OCI-LY7 (cell line): Measurements from ENCODE around the gene UBE4B. TPM values are rescaled to one million over a fixed set of nuclear protein-coding genes. Genes with fewer than 3 reads are reported as not detected.

Experiments
- BruUV-seq: library from RNA; stranded (reverse); fragments of 400-500 nt; replicated peaks from 2 replicates; lab custom pipeline; 2021; lab: Mats Ljungman, UMichigan
- CTCF ChIA-PET: fragments of 300-600 bp; sonication (Branson Sonifier 250); formaldehyde crosslinking; loops from one replicate; lab custom pipeline; 2022; ENCODE audit warnings: antibody characterized with exemption; ENCODE audit not compliant: unreplicated experiment; lab: Charles Lee
- POLR2A ChIA-PET: fragments of 300-600 bp; sonication (Branson Sonifier 250); formaldehyde crosslinking; loops from one replicate; lab custom pipeline; 2022; ENCODE audit warnings: antibody characterized with exemption; lab: Charles Lee
- DNase-seq: peaks from one replicate; pipeline ENCODE4 v3.0.0-alpha.2; 2015; ENCODE audit warnings: low spot score
- H2AFZ ChIP-seq: fragments of 200-600 bp; sonication (generic), shearing (Covaris generic); 2 replicates; pipeline ENCODE4 v1.6.1; 2014; ENCODE audit warnings: mild to moderate bottlenecking, antibody characterized with exemption, low read length, moderate library complexity
- H3K27ac ChIP-seq: fragments of 200-600 bp; sonication (generic); 2 replicates; pipeline ENCODE4 v1.5.1; 2014; ENCODE audit warnings: mixed run types, low read depth, mild to moderate bottlenecking, moderate library complexity, low read length, inconsistent platforms; ENCODE audit not compliant: poor library complexity, severe bottlenecking
- H3K36me3 ChIP-seq: fragments of 200-600 bp; sonication (generic); 2 replicates; pipeline ENCODE4 v1.6.1; 2014; ENCODE audit warnings: mild to moderate bottlenecking, antibody characterized with exemption, low read length, moderate library complexity, mixed read lengths; ENCODE audit not compliant: insufficient read depth
- H3K4me1 ChIP-seq: fragments of 200-600 bp; sonication (generic); 2 replicates; pipeline ENCODE4 v1.5.1; 2014; ENCODE audit warnings: mild to moderate bottlenecking, low read length; ENCODE audit not compliant: insufficient read depth, poor library complexity, severe bottlenecking
- H3K4me2 ChIP-seq: fragments of 200-600 bp; sonication (generic); 2 replicates; pipeline ENCODE4 v1.6.1; 2014; ENCODE audit warnings: mild to moderate bottlenecking, low read length
- H3K4me3 ChIP-seq: fragments of 200-600 bp; sonication (generic); 2 replicates; pipeline ENCODE4 v1.5.1; 2014; ENCODE audit warnings: mild to moderate bottlenecking, low read depth, low read length; ENCODE audit not compliant: poor library complexity, severe bottlenecking
- H3K79me2 ChIP-seq: fragments of 200-600 bp; sonication (generic); 2 replicates; pipeline ENCODE4 v1.6.1; 2016; ENCODE audit warnings: low read depth, mild to moderate bottlenecking, low read length, moderate library complexity, mixed read lengths; ENCODE audit not compliant: insufficient read depth
- H3K9me2 ChIP-seq: fragments of 200-600 bp; sonication (generic); 2 replicates; pipeline ENCODE4 v1.6.1; 2016; ENCODE audit warnings: mild to moderate bottlenecking, low read length, mixed read lengths; ENCODE audit not compliant: insufficient read depth
- H3K9me3 ChIP-seq: fragments of 200-600 bp; sonication (generic); 2 replicates; pipeline ENCODE4 v1.6.1; 2014; ENCODE audit warnings: mild to moderate bottlenecking, mixed run types, low read length, mixed read lengths
- H4K20me1 ChIP-seq: fragments of 200-600 bp; sonication (generic); 2 replicates; pipeline ENCODE4 v1.6.1; 2014; ENCODE audit warnings: mild to moderate bottlenecking, antibody characterized with exemption, low read length, moderate library complexity, mixed read lengths; ENCODE audit not compliant: insufficient read depth
- EZH2phosphoT487 ChIP-seq: fragments of 200-600 bp; sonication (generic); IDR thresholded peaks from 2 replicates; pipeline ENCODE4 v1.6.1; 2018; ENCODE audit warnings: low read depth, borderline replicate concordance, mild to moderate bottlenecking, mixed run types, antibody characterized with exemption, low read length, moderate library complexity, mixed read lengths
- intact Hi-C: fragments of 100-400 bp; cut with micrococcal nuclease; formaldehyde crosslinking; loops from one replicate; pipeline ENCODE4 v1.10.0; 2022; ENCODE audit not compliant: unreplicated experiment
- total RNA-seq, 2 experiments: library from RNA; depleted of rRNA in 1 of 2; stranded (reverse); fragments of >200 nt in 1 of 2; shearing (Covaris generic) in 1 of 2; gene quantifications; 2 replicates each; pipeline ENCODE4 v1.2.3, GENCODE V29; 2014 to 2022
- TF ChIP-seq, protein P1 (sequence below): fragments of 200-600 bp; sonication (generic); conservative IDR thresholded peaks from 2 replicates; pipeline ENCODE4 v1.5.1; 2014; ENCODE audit warnings: mild to moderate bottlenecking, antibody characterized with exemption, low read length, moderate library complexity, mixed read lengths

Gene UBE4B
- total RNA-seq, 2 experiments from 2014 or later = 21.5 to 40.7 TPM

DNA sequence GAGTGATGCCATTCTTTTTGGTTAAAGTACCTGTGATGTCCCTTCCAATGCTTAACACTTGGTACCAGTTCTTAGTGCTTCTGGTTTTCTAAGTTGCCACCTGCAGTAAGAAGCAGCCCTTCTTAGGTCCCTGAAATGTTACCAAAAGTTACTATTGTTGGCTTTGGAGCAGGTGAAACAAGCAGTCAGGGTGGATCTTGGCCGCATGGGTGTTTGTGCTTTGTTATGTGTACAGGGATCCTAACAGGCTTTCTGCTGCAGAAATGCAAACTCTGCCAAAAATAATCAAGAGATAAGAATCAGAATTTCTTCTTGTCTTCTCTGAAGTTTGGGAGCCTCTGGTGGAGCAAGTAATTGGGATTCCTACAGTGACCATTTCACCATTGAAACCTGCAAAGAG lies 84.4 kb downstream of the UBE4B start:
- no peaks in the 10 kb centered on the region for H4K20me1 ChIP-seq
- peaks cover 30% of the 10 kb centered on the region; the same call in 1 of the 2 replicates for H3K36me3 ChIP-seq
- H2AFZ ChIP-seq = no peak overlapping the region
- H3K4me1 ChIP-seq = no peaks in the 10 kb centered on the region
- no peak for DNase-seq
- no peak overlapping the region for H3K27ac ChIP-seq
- no peak for TF ChIP-seq EZH2phosphoT487
- TF ChIP-seq, protein P1, sequence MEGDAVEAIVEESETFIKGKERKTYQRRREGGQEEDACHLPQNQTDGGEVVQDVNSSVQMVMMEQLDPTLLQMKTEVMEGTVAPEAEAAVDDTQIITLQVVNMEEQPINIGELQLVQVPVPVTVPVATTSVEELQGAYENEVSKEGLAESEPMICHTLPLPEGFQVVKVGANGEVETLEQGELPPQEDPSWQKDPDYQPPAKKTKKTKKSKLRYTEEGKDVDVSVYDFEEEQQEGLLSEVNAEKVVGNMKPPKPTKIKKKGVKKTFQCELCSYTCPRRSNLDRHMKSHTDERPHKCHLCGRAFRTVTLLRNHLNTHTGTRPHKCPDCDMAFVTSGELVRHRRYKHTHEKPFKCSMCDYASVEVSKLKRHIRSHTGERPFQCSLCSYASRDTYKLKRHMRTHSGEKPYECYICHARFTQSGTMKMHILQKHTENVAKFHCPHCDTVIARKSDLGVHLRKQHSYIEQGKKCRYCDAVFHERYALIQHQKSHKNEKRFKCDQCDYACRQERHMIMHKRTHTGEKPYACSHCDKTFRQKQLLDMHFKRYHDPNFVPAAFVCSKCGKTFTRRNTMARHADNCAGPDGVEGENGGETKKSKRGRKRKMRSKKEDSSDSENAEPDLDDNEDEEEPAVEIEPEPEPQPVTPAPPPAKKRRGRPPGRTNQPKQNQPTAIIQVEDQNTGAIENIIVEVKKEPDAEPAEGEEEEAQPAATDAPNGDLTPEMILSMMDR = no peak
- CTCF ChIA-PET = no interaction called here
- POLR2A ChIA-PET = no interaction called here
- no peaks in the 10 kb centered on the region for H3K9me2 ChIP-seq
- no peak overlapping the region for H3K4me2 ChIP-seq
- H3K4me3 ChIP-seq = no peak overlapping the region
- H3K79me2 ChIP-seq = no peaks in the 10 kb centered on the region
- no TSS peak for BruUV-seq
- H3K9me3 ChIP-seq = no peaks in the 10 kb centered on the region
- intact Hi-C loops = no loop called here

DNA sequence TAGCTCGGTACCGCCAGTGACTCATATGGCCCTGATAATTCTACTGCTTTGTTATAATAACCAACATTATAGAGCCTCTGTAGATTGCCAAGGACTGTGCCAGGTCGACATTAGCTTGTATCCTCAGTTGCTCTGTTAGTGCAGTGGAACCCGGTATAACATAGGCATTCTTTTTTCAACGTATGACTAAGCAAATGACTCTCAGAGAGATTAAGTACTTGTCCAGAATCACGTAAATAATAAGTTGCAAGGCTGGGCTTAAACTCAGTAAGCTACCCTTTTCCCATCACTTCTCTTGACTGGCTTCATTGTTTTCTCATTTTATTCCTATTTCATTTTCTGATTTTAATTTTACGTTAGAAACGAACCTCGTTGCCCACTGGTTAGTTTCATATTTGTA lies 85.1 kb downstream of the UBE4B start:
- Histone ChIP-seq H3K4me1 (no peaks in the 10 kb centered on the region), H3K4me3 (no peak overlapping the region), H3K79me2 (no peaks in the 10 kb centered on the region), H2AFZ (no peak overlapping the region), H3K9me2 (no peaks in the 10 kb centered on the region), H3K9me3 (no peaks in the 10 kb centered on the region), H3K4me2 (no peak overlapping the region), H3K36me3 (peaks cover 33% of the 10 kb centered on the region; the same call in 1 of the 2 replicates), H3K27ac (no peak overlapping the region), H4K20me1 (no peaks in the 10 kb centered on the region)
- no peak for DNase-seq
- intact Hi-C loops = no loop called here
- no TSS peak for BruUV-seq
- TF ChIP-seq EZH2phosphoT487 = no peak
- TF ChIP-seq, protein P1 = no peak
- ChIA-PET CTCF (no interaction called here), POLR2A (no interaction called here)

DNA sequence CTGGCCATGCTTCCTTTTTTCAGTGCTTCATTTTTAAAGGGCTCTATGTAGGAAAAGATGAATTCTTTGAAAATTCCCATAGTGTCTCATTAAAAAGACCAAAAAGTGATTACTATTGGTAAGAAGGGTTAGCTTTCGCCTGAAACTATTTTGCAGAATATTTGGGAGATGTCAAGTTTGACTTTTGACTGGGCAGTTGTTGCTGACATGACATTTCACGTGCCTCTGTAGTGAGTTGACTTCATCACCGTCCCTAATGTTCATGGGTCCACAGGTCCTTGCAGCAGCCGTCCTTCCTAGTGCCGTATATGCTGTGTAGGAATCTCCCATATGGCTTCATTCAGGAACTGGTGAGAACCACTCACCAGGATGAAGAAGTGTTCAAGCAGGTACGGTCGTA lies 88.9 kb downstream of the UBE4B start:
- TF ChIP-seq, protein P1 = no peak
- no peak for TF ChIP-seq EZH2phosphoT487
- Histone ChIP-seq H2AFZ (no peak overlapping the region), H3K9me3 (no peaks in the 10 kb centered on the region), H3K4me1 (no peaks in the 10 kb centered on the region), H4K20me1 (no peaks in the 10 kb centered on the region), H3K4me3 (no peak overlapping the region), H3K36me3 (peaks cover 33% of the 10 kb centered on the region; the same call in 1 of the 2 replicates), H3K4me2 (no peak overlapping the region), H3K79me2 (no peaks in the 10 kb centered on the region), H3K9me2 (no peaks in the 10 kb centered on the region), H3K27ac (no peak overlapping the region)
- intact Hi-C loops = no loop called here
- DNase-seq = no peak
- ChIA-PET CTCF (no interaction called here), POLR2A (no interaction called here)
- BruUV-seq = no TSS peak
